Measurements from ENCODE around the gene SLC39A8.

- no peak for TF ChIP-seq CTCF (IDR thresholded peaks at IDR 0.05)
- no peak for TF ChIP-seq POLR2AphosphoS5 (IDR thresholded peaks at IDR 0.05)
Observed at GRCh38 chr4:102318105-102318504, 27.2 kb downstream of the SLC39A8 start.
